ENCODE results near the gene KRT10. TPM values are rescaled to one million over a fixed set of nuclear protein-coding genes. Genes with fewer than 3 reads are reported as not detected.
"Not testable (repeated sequence)": the region's sequence is repeated elsewhere in the genome, so short reads cannot be mapped to it uniquely, and the experiment has no call there.

Gene KRT10
- total RNA-seq, 1 donor from 2014 or later = 50.3 TPM

DNA sequence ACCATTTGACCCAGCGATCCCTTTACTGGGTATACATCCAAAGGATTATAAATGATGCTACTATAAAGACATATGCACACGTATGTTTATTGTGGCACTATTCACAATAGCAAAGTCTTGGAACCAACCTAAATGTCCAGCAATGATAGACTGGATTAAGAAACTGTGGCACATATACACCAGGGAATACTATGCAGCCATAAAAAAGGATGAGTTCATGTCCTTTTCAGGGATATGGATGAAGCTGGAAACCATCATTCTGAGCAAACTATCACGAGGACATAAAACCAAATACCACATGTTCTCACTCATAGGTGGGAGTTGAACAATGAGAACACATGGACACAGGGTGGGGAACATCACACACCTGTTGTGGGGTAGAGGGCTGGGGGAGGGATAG lies 7.8 kb downstream of the KRT10 start:
- intact Hi-C loops (cut with DNase I) = not testable (repeated sequence)

DNA sequence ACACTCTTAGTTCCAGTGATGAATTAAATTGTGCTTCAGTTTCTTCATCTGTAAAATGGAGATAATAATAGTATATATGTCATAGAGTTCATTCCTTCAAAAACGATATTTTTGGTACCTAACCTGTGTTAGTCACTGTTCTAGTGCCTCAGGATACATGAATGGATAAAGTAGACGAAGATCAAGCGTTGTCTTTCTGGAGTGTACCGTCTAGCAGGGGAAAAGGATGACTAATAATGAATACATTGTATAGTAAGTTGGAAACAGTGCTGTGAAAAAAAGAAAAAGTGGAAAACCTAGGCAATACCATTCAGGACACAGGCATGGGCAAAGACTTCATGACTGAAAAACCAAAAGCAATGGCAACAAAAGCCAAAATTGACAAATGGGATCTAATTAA lies 8.6 kb downstream of the KRT10 start:
- intact Hi-C loops (cut with DNase I) = no loop called here
- no peak for ATAC-seq (ENCODE audit: poor library complexity)
- no peak for DNase-seq

More for the DNA sequence above, 7.8 kb downstream of the KRT10 start:
- not testable (repeated sequence) for DNase-seq; ATAC-seq (ENCODE audit: poor library complexity)

DNA sequence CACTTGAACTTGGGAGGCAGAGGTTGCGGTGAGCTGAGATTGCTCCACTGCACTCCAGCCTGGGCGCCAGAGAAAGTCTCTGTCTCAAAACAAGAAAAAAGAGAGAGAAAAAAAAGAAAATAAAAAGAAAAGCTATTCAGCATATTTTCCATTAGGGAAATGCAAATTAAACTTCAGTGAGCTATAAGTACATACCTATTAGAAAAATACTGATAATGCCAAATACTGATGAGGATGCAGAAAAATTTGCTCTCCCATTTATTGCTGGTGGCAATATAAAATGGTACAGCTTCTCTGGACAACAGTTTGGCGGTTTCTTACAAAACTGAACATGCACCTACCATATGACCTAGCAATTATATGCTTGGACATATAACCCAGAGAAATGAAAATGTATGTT lies 9.8 kb downstream of the KRT10 start:
- intact Hi-C loops (cut with DNase I) = no loop called here
- no peak for ATAC-seq (ENCODE audit: poor library complexity)
- no peak for DNase-seq

DNA sequence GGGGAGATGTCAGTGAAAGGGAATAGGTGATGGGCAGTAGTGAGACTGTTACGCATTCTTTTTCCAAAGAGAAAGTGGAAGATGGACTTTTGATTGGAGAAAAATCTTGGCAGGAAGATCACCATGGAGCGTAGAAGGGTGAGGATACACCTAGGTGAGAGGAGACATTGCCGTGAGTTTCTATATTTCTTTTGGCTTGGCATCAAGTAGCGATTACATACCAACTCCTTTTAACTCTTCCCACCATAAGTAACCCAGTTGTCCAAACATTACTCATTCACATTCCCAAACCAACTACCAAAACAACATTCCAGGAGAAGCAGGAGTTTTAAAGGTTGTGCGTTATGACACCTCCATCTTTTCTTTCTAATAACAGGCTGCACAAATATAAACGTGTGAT lies 11.9 kb downstream of the KRT10 start:
- ATAC-seq (ENCODE audit: poor library complexity) = no peak
- no peak for DNase-seq
- intact Hi-C loops (cut with DNase I) = no loop called here

DNA sequence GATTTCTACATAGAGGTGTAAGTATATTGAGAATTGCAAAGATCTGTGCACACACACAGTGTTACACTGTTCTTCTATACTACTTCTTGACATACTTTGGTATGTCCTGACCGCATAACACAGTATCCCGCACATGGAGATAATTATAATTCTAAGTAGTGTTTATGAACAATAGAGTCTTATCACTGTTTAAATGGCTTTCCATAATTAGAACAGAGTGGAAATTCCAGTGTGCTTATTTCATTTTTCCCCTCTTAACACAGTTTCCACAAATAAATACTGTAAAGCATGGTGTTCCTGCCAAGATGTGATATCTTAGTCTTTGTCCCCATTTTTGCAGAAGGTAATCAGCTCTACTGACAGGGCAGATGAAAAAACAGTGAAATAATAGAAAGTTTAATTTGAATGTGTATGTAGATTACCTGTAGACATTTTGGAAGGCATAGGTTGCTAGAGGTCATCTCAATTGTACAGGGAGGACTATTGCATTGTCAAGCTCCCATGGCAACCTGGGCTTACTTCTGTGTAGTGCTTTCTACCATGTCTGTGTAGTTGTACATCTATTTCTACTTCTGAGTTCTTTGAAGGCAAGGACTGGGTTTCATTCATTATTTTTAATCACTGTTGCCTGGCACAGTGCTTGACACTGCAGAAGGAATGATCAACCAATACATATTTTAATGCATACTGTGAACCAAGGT lies 12.5 kb downstream of the KRT10 start:
- peak; percentile 75 for ATAC-seq (ENCODE audit: poor library complexity)
- intact Hi-C loops (cut with DNase I) = loop anchor here (5.0 to 10.0 kb wide), 2 partner anchors 735 to 852 kb away; no protein-coding TSS in a partner anchor
- no peak for DNase-seq

DNA sequence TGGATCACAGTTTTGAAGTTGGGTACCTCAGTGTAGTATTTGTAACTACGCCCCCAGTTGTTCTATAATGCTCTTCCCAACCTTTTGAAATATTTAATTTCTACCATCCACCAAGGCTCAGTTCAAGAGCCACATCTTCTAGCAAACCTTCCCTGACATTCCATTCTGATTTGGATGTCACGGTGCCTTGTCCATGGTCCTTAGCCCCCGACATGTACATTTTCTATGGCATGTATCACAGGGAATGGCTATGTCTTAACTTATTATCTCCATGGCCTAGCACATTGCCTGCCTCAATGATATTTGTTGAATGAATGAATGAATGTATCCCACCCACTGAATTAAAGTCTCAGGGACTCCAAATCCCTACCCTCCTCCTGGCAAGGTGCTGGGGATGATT lies 16.3 kb downstream of the KRT10 start:
- intact Hi-C loops (cut with DNase I) = loop anchor here (5.0 to 10.0 kb wide), 2 partner anchors 739 to 856 kb away; no protein-coding TSS in a partner anchor
- DNase-seq = no peak
- no peak for ATAC-seq (ENCODE audit: poor library complexity)

DNA sequence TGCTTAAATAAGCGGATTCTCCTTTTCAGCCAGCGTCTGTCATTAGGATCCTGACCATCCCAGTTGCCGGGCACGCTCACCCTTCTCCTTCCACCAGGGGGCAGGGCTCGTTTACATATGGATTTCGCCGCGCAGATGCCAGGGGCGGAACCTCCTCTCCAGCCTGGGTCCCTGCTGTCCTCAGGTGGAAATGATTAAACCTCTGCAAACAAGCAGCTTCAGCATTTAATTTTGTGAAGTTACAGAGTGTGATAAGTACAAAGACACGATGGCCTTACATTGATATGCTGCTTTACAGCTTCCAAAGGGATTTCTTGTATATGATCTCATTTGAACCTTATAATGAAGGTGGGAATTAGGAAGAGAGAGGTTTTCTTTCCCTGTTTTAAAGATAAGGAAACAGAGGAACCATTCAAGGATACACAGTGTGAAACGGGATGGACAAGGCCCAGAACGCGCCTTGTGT lies 18.8 kb downstream of the KRT10 start:
- peak; percentile 90 for ATAC-seq (ENCODE audit: poor library complexity)
- peak; percentile 85 for DNase-seq
- intact Hi-C loops (cut with DNase I) = loop anchor here (10.0 kb wide), 1 partner anchor 741 kb away; no protein-coding TSS in a partner anchor

DNA sequence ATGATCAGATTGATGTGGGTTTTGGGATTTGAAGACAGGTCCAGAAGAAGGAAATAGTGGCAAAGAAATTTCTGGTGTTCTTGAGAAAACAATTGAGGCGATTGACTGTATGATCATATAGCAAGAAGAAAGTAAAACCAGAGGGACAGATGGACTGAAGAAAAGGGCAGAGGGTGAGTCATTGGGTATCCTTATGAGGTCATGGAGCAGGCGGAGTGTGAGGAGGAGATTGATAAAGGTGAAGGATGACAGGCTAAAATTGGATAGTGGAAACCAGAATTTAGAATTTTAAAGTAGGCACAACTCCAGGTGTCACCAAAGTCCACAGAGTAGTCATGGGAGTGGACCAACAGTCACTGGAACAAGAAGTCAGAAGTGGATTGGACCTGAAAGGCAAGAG lies 21.3 kb downstream of the KRT10 start:
- DNase-seq = no peak
- intact Hi-C loops (cut with DNase I) = loop anchor here (10.0 kb wide), 1 partner anchor 744 kb away; no protein-coding TSS in a partner anchor

DNA sequence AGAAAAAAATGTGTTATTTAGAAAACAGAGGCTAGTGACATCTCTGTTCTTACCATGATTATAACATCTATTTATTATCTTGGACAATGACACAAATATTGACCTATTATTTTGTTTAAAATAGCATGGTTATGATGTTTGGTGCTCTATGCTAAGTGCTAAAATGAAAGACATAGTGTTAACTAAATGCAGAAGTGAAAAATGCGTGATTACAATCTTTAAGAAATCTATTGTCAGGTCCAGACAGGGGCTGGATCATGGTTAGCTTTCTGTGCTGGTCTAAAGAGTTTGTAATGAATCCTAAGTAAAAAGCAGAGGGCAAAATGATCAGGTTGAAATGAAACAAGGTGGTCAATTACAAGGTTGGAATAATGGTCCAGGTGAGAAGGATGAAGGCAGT lies 22.0 kb downstream of the KRT10 start:
- ATAC-seq (ENCODE audit: poor library complexity) = no peak
- no peak for DNase-seq
- intact Hi-C loops (cut with DNase I) = loop anchor here (10.0 kb wide), 1 partner anchor 744 kb away; no protein-coding TSS in a partner anchor

More for the DNA sequence above, 21.3 kb downstream of the KRT10 start:
- no peak for ATAC-seq (ENCODE audit: poor library complexity)

DNA sequence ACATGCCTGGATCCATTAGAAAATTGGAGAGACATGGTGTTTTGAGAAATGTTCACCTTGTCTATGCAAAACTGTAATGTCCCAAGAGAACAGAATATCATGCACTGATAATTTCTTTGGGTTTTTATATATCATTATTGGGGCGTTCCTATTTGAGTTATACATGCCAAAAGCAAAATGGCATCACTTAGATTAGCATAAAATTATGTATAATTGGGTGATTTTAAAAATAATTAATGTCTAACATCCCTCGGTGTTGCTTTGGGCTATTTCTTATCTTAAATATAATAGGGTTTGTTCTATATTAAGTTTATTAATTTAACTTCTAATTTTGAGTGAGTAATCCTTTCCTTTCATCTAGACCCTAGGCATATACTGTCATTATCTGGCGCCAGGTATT lies 22.6 kb downstream of the KRT10 start, which contains the start of gene KRT28:
Gene KRT28, minus strand, starts transcription at position 101 of the 400 bp plus-strand sequence. Its CDS starts 66 bp downstream, at position 35.
- ATAC-seq (ENCODE audit: poor library complexity) (no peak), DNase-seq (no peak)
- intact Hi-C loops (cut with DNase I) = loop anchor here (10.0 kb wide), 1 partner anchor 745 kb away; no protein-coding TSS in a partner anchor

DNA sequence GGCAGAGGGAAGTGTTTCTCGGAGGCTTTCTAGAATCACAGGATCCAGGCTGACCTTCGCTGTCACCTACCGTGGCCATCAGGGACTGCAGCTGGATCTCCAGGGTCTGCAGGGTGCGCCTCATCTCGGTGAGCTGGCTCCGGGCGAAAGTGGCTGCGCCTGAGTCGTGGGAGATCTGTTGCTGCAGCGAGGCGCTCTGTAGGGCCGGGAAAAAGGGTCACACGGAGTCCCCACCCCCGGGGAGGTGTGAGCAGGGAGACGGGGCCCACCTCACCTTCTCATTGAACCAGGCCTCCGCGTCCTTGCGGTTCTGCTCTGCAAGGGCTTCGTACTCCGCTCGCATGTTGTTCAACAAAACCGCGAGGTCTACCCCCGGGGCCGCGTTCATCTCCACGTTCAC lies 25.6 kb downstream of the KRT10 start:
- intact Hi-C loops (cut with DNase I) = no loop called here
- DNase-seq = no peak

DNA sequence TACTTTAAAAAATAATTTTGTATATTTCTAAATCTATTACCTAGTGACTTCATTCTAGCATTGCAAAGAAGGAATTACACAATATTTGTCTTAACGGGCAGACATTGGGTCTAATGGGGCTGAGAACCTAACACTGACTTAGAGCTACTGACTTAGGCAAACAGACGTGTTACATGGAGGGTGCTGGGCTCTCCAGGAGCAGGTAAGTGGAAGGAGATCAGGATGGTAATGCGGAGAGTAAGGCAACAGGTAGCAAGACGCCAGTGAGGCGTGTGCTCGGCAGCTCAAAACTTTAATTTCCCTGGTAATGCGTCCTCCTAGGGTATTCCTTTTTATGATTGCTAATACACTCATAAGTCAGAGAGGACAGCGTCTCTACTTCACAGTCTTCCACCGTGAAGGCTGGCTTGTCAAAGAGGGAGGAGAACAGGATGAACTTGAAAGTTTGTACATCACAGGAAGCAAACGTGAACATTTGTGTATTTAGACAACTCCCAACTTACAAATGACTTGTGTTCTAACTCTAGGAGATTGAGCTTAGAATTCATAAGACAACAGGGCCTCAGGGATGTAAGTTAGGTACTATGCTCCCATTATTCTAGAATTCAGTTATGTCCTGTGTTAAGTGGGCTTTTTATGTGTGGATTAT lies 27.3 kb downstream of the KRT10 start:
- intact Hi-C loops (cut with DNase I) = no loop called here
- DNase-seq (no peak), ATAC-seq (ENCODE audit: poor library complexity) (no peak)

More for the DNA sequence above, 25.6 kb downstream of the KRT10 start:
- no peak for ATAC-seq (ENCODE audit: poor library complexity)

DNA sequence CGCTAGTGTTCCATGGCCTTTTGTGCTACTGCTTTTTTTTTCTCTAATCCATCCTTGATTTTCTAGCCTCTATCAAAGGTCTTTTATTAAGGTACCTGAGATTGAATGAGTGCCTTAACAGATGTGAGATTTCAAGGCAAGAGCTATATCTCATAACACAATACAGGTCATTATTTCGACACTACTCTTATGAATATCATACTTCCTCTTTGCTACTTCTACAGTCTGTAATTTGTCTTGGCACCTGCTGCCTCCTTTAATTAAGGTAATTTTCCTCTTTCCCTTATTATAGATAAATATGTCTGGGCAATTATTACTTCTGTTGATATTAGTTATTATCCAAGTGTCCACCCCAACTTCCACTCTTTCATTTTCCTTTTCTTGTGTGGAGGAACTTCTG lies 27.9 kb downstream of the KRT10 start:
- DNase-seq (no peak), ATAC-seq (ENCODE audit: poor library complexity) (no peak)
- intact Hi-C loops (cut with DNase I) = loop anchor here (5.0 kb wide), 1 partner anchor 177 kb away; no protein-coding TSS in a partner anchor

DNA sequence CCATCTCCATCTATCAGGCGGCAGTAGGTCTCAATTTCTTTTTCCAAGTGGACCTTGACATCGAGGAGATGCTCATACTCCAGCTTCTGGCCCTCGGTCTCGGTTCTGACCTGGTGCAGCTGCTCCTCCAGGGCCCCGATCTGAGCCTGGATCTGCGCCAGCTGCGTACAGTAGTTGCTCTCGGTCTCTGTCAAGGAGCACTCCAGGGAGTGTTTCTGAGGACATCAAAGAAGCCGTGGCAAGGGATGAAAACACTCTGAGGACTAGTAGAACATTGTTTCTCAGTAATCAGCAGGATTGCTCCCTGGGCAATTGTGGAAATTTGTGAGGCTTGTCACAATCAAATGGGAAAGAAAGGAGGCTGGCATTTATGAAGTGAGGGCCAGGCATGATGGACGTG lies 28.6 kb downstream of the KRT10 start:
- intact Hi-C loops (cut with DNase I) = loop anchor here (5.0 kb wide), 1 partner anchor 177 kb away; no protein-coding TSS in a partner anchor
- DNase-seq (no peak), ATAC-seq (ENCODE audit: poor library complexity) (no peak)

DNA sequence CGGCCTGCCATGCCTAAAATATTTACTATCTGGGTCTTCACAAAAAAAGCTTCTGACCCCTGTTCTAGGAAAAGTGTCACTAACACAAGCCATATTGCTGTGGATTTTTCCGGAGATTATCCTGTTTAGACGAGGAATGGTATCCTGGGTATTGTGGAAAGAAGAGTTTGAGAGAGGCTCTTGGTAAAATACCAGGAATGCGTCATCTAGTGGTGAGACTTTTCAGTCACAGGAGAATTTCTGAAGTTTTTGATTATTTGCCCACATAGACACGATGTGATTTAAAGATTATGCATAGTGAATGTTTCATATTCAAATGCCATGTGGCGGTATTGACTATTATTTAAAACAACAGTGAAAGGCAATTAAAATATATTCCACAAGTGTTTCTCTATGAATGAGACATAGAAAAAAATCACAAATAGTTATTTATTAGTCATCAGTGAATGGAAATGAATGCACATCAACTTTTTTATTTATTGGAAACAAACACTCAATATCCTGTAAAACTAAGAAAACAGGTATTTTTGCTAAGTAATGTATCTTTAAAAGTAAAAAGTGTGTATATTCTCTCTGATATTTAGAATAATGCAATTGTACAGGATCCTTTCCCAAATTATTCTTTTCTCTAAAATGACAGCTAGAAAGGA lies 30.5 kb downstream of the KRT10 start:
- intact Hi-C loops (cut with DNase I) = loop anchor here (5.0 kb wide), 1 partner anchor 175 kb away; no protein-coding TSS in a partner anchor
- no peak for DNase-seq
- ATAC-seq (ENCODE audit: poor library complexity) = peak; percentile 69

DNA sequence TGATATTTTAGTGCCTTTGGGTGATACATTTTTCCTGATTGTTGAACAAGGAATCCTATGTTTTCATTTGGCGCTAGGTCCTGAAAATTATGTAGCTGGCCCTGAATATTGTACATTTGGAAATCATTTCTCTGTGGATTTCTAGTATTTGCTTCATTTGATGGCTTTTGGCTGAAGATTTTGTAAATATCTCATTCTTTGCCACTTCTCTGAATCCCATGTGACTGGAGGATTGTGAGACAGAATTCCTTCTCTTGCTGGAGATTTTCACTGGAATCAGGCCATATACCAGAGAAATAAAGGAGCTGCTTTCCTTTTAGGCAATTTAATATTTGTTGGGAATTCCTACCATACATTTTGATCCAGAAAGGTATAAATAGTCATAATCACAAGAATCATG lies 31.3 kb downstream of the KRT10 start:
- intact Hi-C loops (cut with DNase I) = loop anchor here (5.0 kb wide), 1 partner anchor 174 kb away; no protein-coding TSS in a partner anchor
- DNase-seq (no peak), ATAC-seq (ENCODE audit: poor library complexity) (peak; percentile 78)

DNA sequence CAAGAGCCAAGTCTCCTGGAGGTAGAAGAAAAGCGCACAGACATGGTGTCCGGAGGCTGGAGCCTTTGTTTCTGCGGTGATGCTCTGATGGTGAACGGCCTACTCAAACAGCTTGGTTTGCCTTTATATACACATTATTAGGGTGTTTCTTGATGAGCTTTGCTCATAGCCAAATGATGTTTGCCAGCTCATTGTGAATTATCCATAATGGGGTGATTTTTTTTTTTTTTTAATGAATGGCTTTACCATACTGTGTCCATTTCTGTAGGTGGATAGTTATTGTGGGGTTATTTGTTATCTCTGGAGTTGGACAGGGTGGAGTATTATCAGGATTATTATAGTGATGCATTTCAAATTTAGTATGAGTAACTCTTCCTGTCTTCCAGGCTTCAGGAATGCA lies 40.0 kb downstream of the KRT10 start, which contains the start of gene KRT27:
Gene KRT27, minus strand, starts transcription at position 101 of the 400 bp plus-strand sequence. Its CDS starts 57 bp downstream, at position 44.
- intact Hi-C loops (cut with DNase I) = no loop called here
- DNase-seq = no peak
- no peak for ATAC-seq (ENCODE audit: poor library complexity)

DNA sequence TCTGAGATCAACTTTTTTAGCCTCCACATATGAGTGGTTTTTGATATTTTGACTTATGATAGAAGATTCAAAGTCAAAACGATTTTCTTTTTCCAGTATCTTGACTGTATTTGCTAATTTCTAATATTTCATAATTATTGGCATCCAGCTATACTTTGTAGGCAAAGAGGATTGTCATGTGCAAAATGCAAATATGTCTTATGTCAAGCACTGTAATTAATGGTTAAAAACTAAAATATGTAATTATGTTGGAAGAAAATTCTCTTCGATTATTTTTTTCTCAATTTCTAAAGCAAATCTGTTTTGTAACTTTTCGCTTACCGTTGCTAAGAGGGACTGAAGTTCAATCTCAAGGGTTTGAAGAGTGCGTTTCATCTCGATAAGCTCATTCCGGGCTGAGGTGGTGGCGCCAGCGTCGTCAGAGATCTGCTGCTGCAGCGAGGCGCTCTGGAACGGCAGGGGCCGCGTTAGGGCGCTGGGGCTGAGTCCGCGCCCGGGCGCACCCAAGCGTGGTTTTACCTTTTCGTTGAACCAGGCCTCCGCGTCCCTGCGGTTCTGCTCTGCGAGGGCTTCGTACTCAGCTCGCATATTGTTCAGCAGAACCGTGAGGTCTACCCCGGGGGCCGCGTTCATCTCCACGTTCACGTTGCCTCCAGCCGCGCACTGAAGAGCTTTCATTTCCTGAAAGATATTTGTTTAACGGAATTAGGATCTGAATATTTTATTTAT lies 43.1 kb downstream of the KRT10 start:
- intact Hi-C loops (cut with DNase I) = no loop called here
- ATAC-seq (ENCODE audit: poor library complexity) = no peak
- DNase-seq = no peak
